SK-N-SH (cell line): ENCODE results near the gene FDPS. TPM values are rescaled to one million over a fixed set of nuclear protein-coding genes. Genes with fewer than 3 reads are reported as not detected.

Experiments
- CTCF ChIA-PET: fragments of 300-600, 350-600 bp; formaldehyde crosslinking; extraction: SDS; loops from one replicate; lab custom pipeline; 2021; lab: Yijun Ruan, JAX
- POLR2A ChIA-PET: fragments of 350-600 bp; sonication (Branson Sonifier 250); formaldehyde crosslinking; extraction: SDS; loops from one replicate; lab custom pipeline; 2020; ENCODE audit warnings: antibody characterized with exemption, inconsistent platforms; lab: Yijun Ruan, JAX
- DNase-seq: peaks from one replicate; pipeline ENCODE4 v3.0.0; 2012
- H2AFZ ChIP-seq: fragments of 200-600 bp; sonication (generic); 2 replicates; pipeline ENCODE4 v1.8.1; 2016; ENCODE audit warnings: antibody characterized with exemption, mild to moderate bottlenecking, low read depth
- H3F3A ChIP-seq: fragments of 200-600 bp; sonication (generic); replicated peaks from 2 replicates; pipeline ENCODE3; 2016; ENCODE audit warnings: antibody characterized with exemption, mild to moderate bottlenecking; ENCODE audit not compliant: insufficient read depth
- H3K27ac ChIP-seq, 2 experiments: fragments of 200-500 bp in 1 of 2; fragments of 200-600 bp in 1 of 2; sonication (Bioruptor generic) in 1 of 2; sonication (generic), shearing (Covaris generic) in 1 of 2; 2 replicates each; pipeline versions ENCODE4 v1.5.1 to v1.6.1; 2014 to 2016; ENCODE audit warnings: low read depth in 2 of 2, inconsistent platforms in 1 of 2, low read length in 1 of 2, mild to moderate bottlenecking in 1 of 2, mixed read lengths in 1 of 2
- H3K27me3 ChIP-seq: fragments of 200-600 bp; sonication (generic), shearing (Covaris generic); 2 replicates; pipeline ENCODE4 v1.6.1; 2016; ENCODE audit warnings: mixed run types; ENCODE audit not compliant: insufficient read depth
- H3K36me3 ChIP-seq, 2 experiments: fragments of 200-500 bp in 1 of 2; fragments of 200-600 bp in 1 of 2; sonication (Bioruptor generic) in 1 of 2; sonication (generic) in 1 of 2; replicated peaks in 1 of 2; 2 replicates each; pipeline versions ENCODE3 to v1.5.1; 2014 to 2016; ENCODE audit warnings: low read length in 1 of 2, mild to moderate bottlenecking in 1 of 2; ENCODE audit not compliant: insufficient read depth in 2 of 2, control insufficient read depth in 1 of 2
- H3K4me1 ChIP-seq, 2 experiments: fragments of 200-500 bp in 1 of 2; fragments of 200-600 bp in 1 of 2; sonication (Bioruptor generic) in 1 of 2; sonication (generic), shearing (Covaris generic) in 1 of 2; 2 replicates each; pipeline versions ENCODE4 v1.5.1 to v1.6.1; 2014 to 2016; ENCODE audit warnings: low read depth in 1 of 2, low read length in 1 of 2, mixed run types in 1 of 2; ENCODE audit not compliant: insufficient read depth in 2 of 2, control insufficient read depth in 1 of 2
- H3K4me2 ChIP-seq: fragments of 200-600 bp; sonication (generic), shearing (Covaris generic); 2 replicates; pipeline ENCODE4 v1.6.1; 2017; ENCODE audit warnings: mixed run types
- H3K4me3 ChIP-seq, 2 experiments: fragments of 200-500 bp in 1 of 2; fragments of 200-600 bp in 1 of 2; sonication (Bioruptor generic) in 1 of 2; sonication (generic), shearing (Covaris generic) in 1 of 2; 2 replicates each; pipeline versions ENCODE4 v1.5.1 to v1.8.1; 2014 to 2016; ENCODE audit warnings: low read depth in 2 of 2, inconsistent platforms in 1 of 2, low read length in 1 of 2, mild to moderate bottlenecking in 1 of 2, mixed read lengths in 1 of 2, moderate library complexity in 1 of 2
- H3K79me2 ChIP-seq: fragments of 200-600 bp; sonication (generic); 2 replicates; pipeline ENCODE4 v1.8.1; 2017; ENCODE audit warnings: mild to moderate bottlenecking; ENCODE audit not compliant: insufficient read depth
- H3K9ac ChIP-seq: fragments of 200-600 bp; sonication (generic); 2 replicates; pipeline ENCODE4 v1.6.1; 2017; ENCODE audit warnings: mixed run types
- H3K9me2 ChIP-seq: fragments of 200-600 bp; sonication (generic); 2 replicates; pipeline ENCODE4 v1.6.1; 2017; ENCODE audit warnings: mixed run types
- H3K9me3 ChIP-seq: fragments of 200-600 bp; sonication (generic); 2 replicates; pipeline ENCODE4 v1.6.1; 2017; ENCODE audit warnings: mixed run types, mild to moderate bottlenecking, moderate library complexity
- H4K20me1 ChIP-seq: fragments of 200-600 bp; sonication (generic); 2 replicates; pipeline ENCODE4 v1.6.1; 2017; ENCODE audit warnings: mild to moderate bottlenecking, mixed run types; ENCODE audit not compliant: insufficient read depth
- CHD2 ChIP-seq: fragments of 150-350 bp; IDR thresholded peaks from 2 replicates; pipeline ENCODE4 v1.6.1; 2018; ENCODE audit warnings: low read length; ENCODE audit not compliant: partially characterized antibody
- CTCF ChIP-seq: fragments of 200-600 bp; sonication (generic); IDR thresholded peaks from 2 replicates; pipeline ENCODE4 v1.6.1; 2017; ENCODE audit warnings: antibody characterized with exemption, mild to moderate bottlenecking, moderate library complexity
- EP300 ChIP-seq, 2 experiments: IDR thresholded peaks; 2 replicates each; pipeline versions ENCODE4 v1.4.0 to v1.6.1; 2012; ENCODE audit warnings: borderline replicate concordance in 1 of 2, low read depth in 1 of 2, low read length in 1 of 2
- FOSL2 ChIP-seq: IDR thresholded peaks from 2 replicates; pipeline ENCODE4 v1.4.0; 2012; ENCODE audit warnings: low read depth, mild to moderate bottlenecking, moderate library complexity, borderline replicate concordance
- MAX ChIP-seq: IDR thresholded peaks from 2 replicates; pipeline ENCODE4 v1.4.0; 2012; ENCODE audit warnings: low read depth
- NFIC ChIP-seq: IDR thresholded peaks from 2 replicates; pipeline ENCODE4 v1.4.0; 2012; ENCODE audit warnings: borderline replicate concordance
- NRF1 ChIP-seq: IDR thresholded peaks from 2 replicates; pipeline ENCODE4 v1.6.1; 2012; ENCODE audit warnings: low read depth, mild to moderate bottlenecking, low read length
- RAD21 ChIP-seq: IDR thresholded peaks from 2 replicates; pipeline ENCODE4 v1.6.1; 2012; ENCODE audit warnings: mild to moderate bottlenecking, low read length
- RCOR1 ChIP-seq: fragments of 150-350 bp; IDR thresholded peaks from 2 replicates; pipeline ENCODE4 v1.6.1; 2017; ENCODE audit warnings: antibody characterized with exemption, low read length
- TAF1 ChIP-seq: IDR thresholded peaks from 2 replicates; pipeline ENCODE4 v1.6.1; 2012; ENCODE audit warnings: low read depth, mild to moderate bottlenecking, low read length, moderate library complexity, borderline replicate concordance
- USF2 ChIP-seq: fragments of 150-350 bp; IDR thresholded peaks from 2 replicates; pipeline ENCODE4 v1.6.1; 2017; ENCODE audit warnings: antibody characterized with exemption, low read length, low read depth, borderline replicate concordance
- WGBS: methylation state at CpG from one replicate; pipeline ENCODE4 v1.1.6; 2017; ENCODE audit warnings: low lambda C conversion rate; 5-methylcytosine and 5-hydroxymethylcytosine counted together
- polyA plus RNA-seq, 3 experiments: library from polyadenylated mRNA; depleted of rRNA; stranded (reverse); fragments of >200 nt; gene quantifications; 2 replicates each; pipeline ENCODE4 v1.2.3, GENCODE V29; 2012
- TF ChIP-seq, protein P1 (sequence below): IDR thresholded peaks from 2 replicates; pipeline ENCODE4; 2012

Gene FDPS
- polyA plus RNA-seq, 1 of the 3 experiments (the other 2 are of a cell fraction), result 126 TPM

- Histone ChIP-seq H3K4me2 (peak overlapping the region; percentile 96), H3K9me3 (no peaks in the 10 kb centered on the region), H3K9me2 (no peaks in the 10 kb centered on the region), H3K4me1 (peaks cover 0 to 19% of the 10 kb centered on the region in 2 experiments; a peak in 2 of 4 replicates), H2AFZ (no peak overlapping the region), H3K79me2 (peaks cover 21% of the 10 kb centered on the region), H4K20me1 (no peaks in the 10 kb centered on the region), H3K4me3 (no peak overlapping the region), H3K27ac (no peak overlapping the region), H3K36me3 (peaks cover 24 to 48% of the 10 kb centered on the region in 2 experiments), H3K9ac (no peak overlapping the region), H3F3A (peaks cover 65% of the 10 kb centered on the region), H3K27me3 (no peaks in the 10 kb centered on the region)
- no peak for DNase-seq
- POLR2A ChIA-PET, result interaction anchor here (0.6 to 1.5 kb wide), 3 partner anchors 9 to 64 kb away, joined by 3 read pairs; no protein-coding TSS in a partner anchor
- 94% methylated on average over 5 of the region's 5 CpGs for WGBS
- TF ChIP-seq, protein P1, sequence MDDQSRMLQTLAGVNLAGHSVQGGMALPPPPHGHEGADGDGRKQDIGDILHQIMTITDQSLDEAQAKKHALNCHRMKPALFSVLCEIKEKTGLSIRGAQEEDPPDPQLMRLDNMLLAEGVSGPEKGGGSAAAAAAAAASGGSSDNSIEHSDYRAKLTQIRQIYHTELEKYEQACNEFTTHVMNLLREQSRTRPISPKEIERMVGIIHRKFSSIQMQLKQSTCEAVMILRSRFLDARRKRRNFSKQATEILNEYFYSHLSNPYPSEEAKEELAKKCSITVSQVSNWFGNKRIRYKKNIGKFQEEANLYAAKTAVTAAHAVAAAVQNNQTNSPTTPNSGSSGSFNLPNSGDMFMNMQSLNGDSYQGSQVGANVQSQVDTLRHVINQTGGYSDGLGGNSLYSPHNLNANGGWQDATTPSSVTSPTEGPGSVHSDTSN, result no peak
- no peak for TF ChIP-seq FOSL2
- no peak for TF ChIP-seq NRF1
- TF ChIP-seq RCOR1, result no peak
- no peak for TF ChIP-seq CHD2
- no peak for TF ChIP-seq NFIC
- TF ChIP-seq EP300 (IDR thresholded peaks at IDR 0.05; ENCODE audit: borderline replicate concordance in 1 of 2, low read depth in 1 of 2, low read length in 1 of 2), result no peak
- no peak for TF ChIP-seq USF2
- TF ChIP-seq TAF1, result no peak
- no peak for TF ChIP-seq MAX
- no peak for TF ChIP-seq RAD21
- CTCF ChIA-PET, result interaction anchor here (0.6 to 4.4 kb wide), 6 partner anchors 9 to 86 kb away, joined by 3 to 66 read pairs (median 4); partner anchors contain the start of genes CLK2 and TRIM46
Observed at GRCh38 chr1:155260276-155260675, 48.4 kb upstream of the FDPS start.

DNA sequence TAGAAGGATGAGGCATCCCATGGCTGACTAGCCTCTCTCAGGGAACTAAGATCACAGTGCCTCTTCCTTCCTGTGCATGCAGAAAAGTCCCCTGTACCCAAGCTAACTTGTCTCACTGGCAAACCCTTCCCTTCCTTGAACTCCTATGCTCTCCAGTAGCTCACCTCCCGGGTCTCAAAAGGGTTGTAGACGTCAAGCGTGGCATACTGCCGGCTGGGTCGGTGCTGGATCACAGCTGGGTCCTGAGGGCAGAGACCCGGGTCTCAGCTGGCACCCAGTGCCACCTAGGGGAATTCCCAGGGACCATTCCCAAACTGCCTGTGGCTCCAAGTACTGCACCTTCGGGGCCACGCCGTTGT lies 47.2 kb upstream of the FDPS start:
- H3K36me3 ChIP-seq, result peaks cover 29 to 57% of the 10 kb centered on the region in 2 experiments
- H3K9ac ChIP-seq, result peak overlapping the region; percentile 84
- 0% methylated on average over 7 of the region's 9 CpGs for WGBS
- peak overlapping the region; percentile 93 to 94 for H3K4me3 ChIP-seq
- H3K9me3 ChIP-seq, result no peaks in the 10 kb centered on the region
- peaks cover 0 to 15% of the 10 kb centered on the region in 2 experiments; a peak in 2 of 4 replicates for H3K4me1 ChIP-seq
- no peaks in the 10 kb centered on the region for H3K27me3 ChIP-seq
- peak overlapping the region; percentile 96 for H3K4me2 ChIP-seq
- H3F3A ChIP-seq, result peaks cover 65% of the 10 kb centered on the region
- H3K79me2 ChIP-seq, result peaks cover 21% of the 10 kb centered on the region
- TF ChIP-seq RAD21, result 0 out of 2 replicates have a peak, but pooled peaks have one; percentile 11
- TF ChIP-seq CTCF, result peak; percentile 20; the same call in 1 of the 2 replicates
- TF ChIP-seq NFIC, result no peak
- TF ChIP-seq, all 33 proteins: peak for 2
- ChIA-PET CTCF (interaction anchor here (0.8 to 4.4 kb wide), 8 partner anchors 10 to 90 kb away, joined by 3 to 66 read pairs (median 4); partner anchors contain the start of genes CLK2 and TRIM46), POLR2A (interaction anchor here (1.0 to 1.7 kb wide), 9 partner anchors 10 to 65 kb away, joined by 3 to 13 read pairs (median 4); partner anchors contain the start of genes CLK2, FDPS, HCN3 and RUSC1)
- Histone ChIP-seq H3K27ac (peak overlapping the region; percentile 75 to 92; a peak in 3 of 4 replicates), H4K20me1 (no peaks in the 10 kb centered on the region), H2AFZ (peak overlapping the region; percentile 39; the same call in 1 of the 2 replicates), H3K9me2 (no peaks in the 10 kb centered on the region)
- no peak for DNase-seq
